Hepatocyte (in vitro differentiated cells): Measurements from ENCODE around the gene MRPL38. TPM values are rescaled to one million over a fixed set of nuclear protein-coding genes. Genes with fewer than 3 reads are reported as not detected.
"Not testable (repeated sequence)": the region's sequence is repeated elsewhere in the genome, so short reads cannot be mapped to it uniquely, and the experiment has no call there.

ENCODE experiments used
- DNase-seq: peaks from one replicate; pipeline ENCODE4 v3.0.0-alpha.2; 2016; ENCODE audit warnings: low spot score
- H2AFZ ChIP-seq: fragments of 200-600 bp; sonication (generic); 2 replicates; pipeline ENCODE4 v1.6.0; 2016; ENCODE audit warnings: antibody characterized with exemption, mild to moderate bottlenecking
- H3K27ac ChIP-seq: fragments of 200-600 bp; sonication (generic); 2 replicates; pipeline ENCODE4 v1.5.1; 2016; ENCODE audit warnings: mild to moderate bottlenecking
- H3K27me3 ChIP-seq: fragments of 200-600 bp; sonication (generic); 2 replicates; pipeline ENCODE4 v1.6.1; 2016
- H3K36me3 ChIP-seq: fragments of 200-600 bp; sonication (generic); replicated peaks from 2 replicates; pipeline ENCODE4 v1.5.1; 2016; ENCODE audit warnings: low read depth; ENCODE audit not compliant: insufficient read depth
- H3K4me1 ChIP-seq: fragments of 200-600 bp; sonication (generic); 2 replicates; pipeline ENCODE4 v1.5.1; 2016; ENCODE audit warnings: mild to moderate bottlenecking, moderate library complexity; ENCODE audit not compliant: insufficient read depth
- H3K4me2 ChIP-seq: fragments of 200-600 bp; sonication (generic); 2 replicates; pipeline ENCODE4 v1.6.0; 2016
- H3K4me3 ChIP-seq: fragments of 200-600 bp; sonication (generic); 2 replicates; pipeline ENCODE4 v1.5.1; 2016; ENCODE audit warnings: mild to moderate bottlenecking
- H3K79me2 ChIP-seq: fragments of 200-600 bp; sonication (generic); 2 replicates; pipeline ENCODE4 v1.6.0; 2017; ENCODE audit warnings: mild to moderate bottlenecking
- H3K9me2 ChIP-seq: fragments of 200-600 bp; sonication (generic); replicated peaks from 2 replicates; pipeline ENCODE4 v1.6.0; 2017; ENCODE audit warnings: mild to moderate bottlenecking; ENCODE audit not compliant: insufficient read depth
- H3K9me3 ChIP-seq: fragments of 200-600 bp; sonication (generic); 2 replicates; pipeline ENCODE4 v1.5.1; 2016; ENCODE audit warnings: low read depth, mild to moderate bottlenecking
- H4K20me1 ChIP-seq: fragments of 200-600 bp; sonication (generic); 2 replicates; pipeline ENCODE4 v1.6.0; 2016; ENCODE audit warnings: mild to moderate bottlenecking; ENCODE audit not compliant: insufficient read depth, poor library complexity, severe bottlenecking
- CTCF ChIP-seq: fragments of 200-600 bp; sonication (generic); IDR thresholded peaks from 2 replicates; pipeline ENCODE4 v1.5.1; 2016; ENCODE audit warnings: antibody characterized with exemption, mild to moderate bottlenecking; ENCODE audit not compliant: poor library complexity
- EZH2 ChIP-seq: fragments of 200-600 bp; sonication (generic); IDR thresholded peaks from 2 replicates; pipeline ENCODE4 v1.6.1; 2016; ENCODE audit warnings: antibody characterized with exemption, mild to moderate bottlenecking, borderline replicate concordance
- EZH2phosphoT487 ChIP-seq: fragments of 200-600 bp; sonication (generic); IDR thresholded peaks from one replicate; pipeline ENCODE4 v1.6.1; 2018; ENCODE audit warnings: antibody characterized with exemption, mild to moderate bottlenecking, low read depth, moderate library complexity; ENCODE audit not compliant: unreplicated experiment, severe bottlenecking
- WGBS: methylation state at CpG from one replicate; pipeline ENCODE4 v1.1.6; 2016; ENCODE audit warnings: low lambda C conversion rate; ENCODE audit errors: missing lambda C conversion rate; 5-methylcytosine and 5-hydroxymethylcytosine counted together
- polyA plus RNA-seq: library from polyadenylated mRNA; unstranded; fragments of >200 nt; fragmentation: Nextera tagmentation; extraction: Ambion mirVana; gene quantifications from 2 replicates; pipeline ENCODE4 v1.2.1, GENCODE V29; 2016
- total RNA-seq: library from RNA; depleted of rRNA; stranded (reverse); fragments of >200 nt; gene quantifications from 2 replicates; pipeline ENCODE4 v1.2.3, GENCODE V29; 2014

MRPL38 gene
- total and polyA plus RNA-seq, 2 experiments from 2014 or later: 50.2 to 124 TPM

- 84% methylated on average over 6 of the region's 6 CpGs for WGBS
- H3K27ac ChIP-seq: no peak overlapping the region
- DNase-seq: no peak
- no peak overlapping the region for H3K4me3 ChIP-seq
- H3K36me3 ChIP-seq: no peaks in the 10 kb centered on the region
- no peaks in the 10 kb centered on the region for H4K20me1 ChIP-seq
- H3K9me3 ChIP-seq: no peaks in the 10 kb centered on the region
- H3K79me2 ChIP-seq: no peaks in the 10 kb centered on the region
- no peaks in the 10 kb centered on the region for H3K4me1 ChIP-seq
- no peaks in the 10 kb centered on the region for H3K9me2 ChIP-seq
- no peak overlapping the region for H3K4me2 ChIP-seq
- no peak overlapping the region for H2AFZ ChIP-seq
- TF ChIP-seq CTCF: no peak
- TF ChIP-seq EZH2: no peak
- no peak for TF ChIP-seq EZH2phosphoT487
- no peaks in the 10 kb centered on the region for H3K27me3 ChIP-seq
Observed at GRCh38 chr17:75888484-75888883, 16.2 kb downstream of the MRPL38 start.

GRCh38 chr17:75885860-75886259 is 18.8 kb downstream of the MRPL38 start:
- H3K4me2 ChIP-seq, H3K9me3 ChIP-seq, H3K4me3 ChIP-seq, H3K79me2 ChIP-seq, H3K27me3 ChIP-seq, H3K9me2 ChIP-seq, H4K20me1 ChIP-seq, H3K36me3 ChIP-seq, H3K4me1 ChIP-seq, H3K27ac ChIP-seq, DNase-seq, H2AFZ ChIP-seq: not testable (repeated sequence)
- WGBS: 87% methylated on average over 9 of the region's 9 CpGs

- H3K79me2 ChIP-seq: no peaks in the 10 kb centered on the region
- H4K20me1 ChIP-seq: no peaks in the 10 kb centered on the region
- H2AFZ ChIP-seq: no peak overlapping the region
- H3K27me3 ChIP-seq: no peaks in the 10 kb centered on the region
- H3K36me3 ChIP-seq: no peaks in the 10 kb centered on the region
- H3K9me3 ChIP-seq: no peaks in the 10 kb centered on the region
- TF ChIP-seq CTCF (no peak), EZH2phosphoT487 (no peak), EZH2 (no peak)
- 91% methylated on average over 8 of the region's 8 CpGs for WGBS
- H3K4me1 ChIP-seq: no peaks in the 10 kb centered on the region
- H3K9me2 ChIP-seq: no peaks in the 10 kb centered on the region
- no peak overlapping the region for H3K4me2 ChIP-seq
- no peak overlapping the region for H3K27ac ChIP-seq
- no peak for DNase-seq
- H3K4me3 ChIP-seq: no peak overlapping the region
Observed at GRCh38 chr17:75885431-75885830, 19.3 kb downstream of the MRPL38 start.

GRCh38 chr17:75881678-75882454 is 22.8 kb downstream of the MRPL38 start:
- 93% methylated on average over 15 of the region's 15 CpGs for WGBS
- H3K9me3 ChIP-seq: no peaks in the 10 kb centered on the region
- H3K4me1 ChIP-seq: peaks cover 1% of the 10 kb centered on the region
- no peak for TF ChIP-seq CTCF
- no peaks in the 10 kb centered on the region for H4K20me1 ChIP-seq
- no peaks in the 10 kb centered on the region for H3K79me2 ChIP-seq
- no peak overlapping the region for H3K4me3 ChIP-seq
- H2AFZ ChIP-seq: no peak overlapping the region
- DNase-seq: no peak
- H3K9me2 ChIP-seq: no peaks in the 10 kb centered on the region
- H3K36me3 ChIP-seq: no peaks in the 10 kb centered on the region
- H3K27me3 ChIP-seq: peaks cover 9% of the 10 kb centered on the region
- no peak overlapping the region for H3K4me2 ChIP-seq
- H3K27ac ChIP-seq: no peak overlapping the region
